OCI-LY1 (cell line): ENCODE data around the gene NOS3.

ENCODE experiments used
- H2AFZ ChIP-seq: fragments of 200-600 bp; sonication (generic), shearing (Covaris generic); 2 replicates; pipeline ENCODE4 v1.6.0; 2014; ENCODE audit warnings: antibody characterized with exemption, mild to moderate bottlenecking, low read length
- H3F3A ChIP-seq: fragments of 200-600 bp; sonication (generic), shearing (Covaris generic); 2 replicates; pipeline ENCODE4 v1.6.0; 2014; ENCODE audit warnings: mild to moderate bottlenecking, antibody characterized with exemption, low read length, moderate library complexity; ENCODE audit not compliant: insufficient read depth
- H3K27ac ChIP-seq: fragments of 200-600 bp; sonication (generic); 2 replicates; pipeline ENCODE4 v1.5.1; 2014; ENCODE audit warnings: low read length, mixed run types, mild to moderate bottlenecking, low read depth; ENCODE audit not compliant: poor library complexity, severe bottlenecking
- H3K27me3 ChIP-seq: fragments of 200-600 bp; sonication (generic); 2 replicates; pipeline ENCODE4 v1.6.0; 2014; ENCODE audit warnings: antibody characterized with exemption, mild to moderate bottlenecking, low read length, moderate library complexity; ENCODE audit not compliant: insufficient read depth
- H3K36me3 ChIP-seq: fragments of 200-600 bp; sonication (generic); 2 replicates; pipeline ENCODE4 v1.6.1; 2014; ENCODE audit warnings: mild to moderate bottlenecking, antibody characterized with exemption, low read length, moderate library complexity, mixed read lengths; ENCODE audit not compliant: insufficient read depth
- H3K4me1 ChIP-seq: fragments of 200-600 bp; sonication (generic); 2 replicates; pipeline ENCODE4 v1.5.1; 2014; ENCODE audit warnings: mild to moderate bottlenecking, low read length, moderate library complexity; ENCODE audit not compliant: insufficient read depth, severe bottlenecking
- H3K4me2 ChIP-seq: fragments of 200-600 bp; sonication (generic), shearing (Covaris generic); 2 replicates; pipeline ENCODE4 v1.6.1; 2014; ENCODE audit warnings: low read length
- H3K4me3 ChIP-seq: fragments of 200-600 bp; sonication (generic); 2 replicates; pipeline ENCODE4 v1.5.1; 2014; ENCODE audit warnings: low read length, low read depth, mild to moderate bottlenecking, mixed read lengths; ENCODE audit not compliant: poor library complexity, severe bottlenecking
- H3K79me2 ChIP-seq: fragments of 200-600 bp; shearing (Covaris generic); 2 replicates; pipeline ENCODE4 v1.6.1; 2016; ENCODE audit warnings: mixed run types, low read length, mixed read lengths; ENCODE audit not compliant: insufficient read depth
- H3K9ac ChIP-seq: fragments of 200-600 bp; sonication (generic), shearing (Covaris generic); 2 replicates; pipeline ENCODE4 v1.6.1; 2014; ENCODE audit warnings: mild to moderate bottlenecking, low read length, mixed read lengths
- H3K9me2 ChIP-seq: fragments of 200-600 bp; sonication (generic), shearing (Covaris generic); 2 replicates; pipeline ENCODE4 v1.6.1; 2014; ENCODE audit warnings: low read depth, mild to moderate bottlenecking, low read length, mixed read lengths
- H3K9me3 ChIP-seq: fragments of 200-600 bp; shearing (Covaris generic); 2 replicates; pipeline ENCODE4 v1.6.1; 2014; ENCODE audit warnings: low read length, mixed read lengths
- H4K20me1 ChIP-seq: fragments of 200-600 bp; sonication (generic), shearing (Covaris generic); 2 replicates; pipeline ENCODE4 v1.6.0; 2016; ENCODE audit warnings: mild to moderate bottlenecking, low read length; ENCODE audit not compliant: insufficient read depth
- CTCF ChIP-seq: fragments of 200-600 bp; sonication (generic), shearing (Covaris generic); IDR thresholded peaks from 2 replicates; pipeline ENCODE4 v1.5.1; 2017; ENCODE audit warnings: mild to moderate bottlenecking, antibody characterized with exemption, low read length, moderate library complexity, mixed read lengths
- EZH2 ChIP-seq: fragments of 200-600 bp; sonication (generic), shearing (Covaris generic); IDR thresholded peaks from 2 replicates; pipeline ENCODE4 v1.8.0; 2017; ENCODE audit warnings: borderline replicate concordance, mixed run types, mild to moderate bottlenecking, antibody characterized with exemption, low read length, moderate library complexity, mixed read lengths

Gene NOS3

GRCh38 chr7:151020231-151020630 lies 29.4 kb downstream of the NOS3 start:
- H3K36me3 ChIP-seq = no peaks in the 10 kb centered on the region
- H3K4me1 ChIP-seq = peaks cover 14% of the 10 kb centered on the region
- H3F3A ChIP-seq = no peaks in the 10 kb centered on the region
- peaks cover 11% of the 10 kb centered on the region for H3K27me3 ChIP-seq
- H3K79me2 ChIP-seq = no peaks in the 10 kb centered on the region
- H3K9me3 ChIP-seq = no peaks in the 10 kb centered on the region
- H3K4me3 ChIP-seq = no peak overlapping the region
- H3K4me2 ChIP-seq = no peak overlapping the region
- H3K9me2 ChIP-seq = no peaks in the 10 kb centered on the region
- no peak overlapping the region for H2AFZ ChIP-seq
- no peak overlapping the region for H3K9ac ChIP-seq
- H4K20me1 ChIP-seq = no peaks in the 10 kb centered on the region
- TF ChIP-seq EZH2 = no peak
- no peak for TF ChIP-seq CTCF
- no peak overlapping the region for H3K27ac ChIP-seq

GRCh38 chr7:151023232-151023631 lies 32.4 kb downstream of the NOS3 start:
- H3K9ac ChIP-seq = no peak overlapping the region
- H3K4me1 ChIP-seq = peaks cover 12% of the 10 kb centered on the region
- no peak overlapping the region for H3K4me2 ChIP-seq

GRCh38 chr7:151024435-151025056 lies 33.7 kb downstream of the NOS3 start, which contains the start of gene ATG9B:
ATG9B (minus strand) TSS chr7:151024494; CDS start chr7:151024423, 71 bp downstream.
- H4K20me1 ChIP-seq = no peaks in the 10 kb centered on the region
- no peaks in the 10 kb centered on the region for H3K9me2 ChIP-seq
- H3K27ac ChIP-seq = no peak within 1 kb of the TSS
- no peaks in the 10 kb centered on the region for H3K79me2 ChIP-seq
- no peaks in the 10 kb centered on the region for H3F3A ChIP-seq
- no peak within 1 kb of the TSS for H3K4me3 ChIP-seq
- H3K4me1 ChIP-seq = peaks cover 18% of the 10 kb centered on the region
- H3K9me3 ChIP-seq = no peaks in the 10 kb centered on the region
- no peak within 1 kb of the TSS for H3K4me2 ChIP-seq
- H3K36me3 ChIP-seq = no peaks in the 10 kb centered on the region
- H3K27me3 ChIP-seq = peaks cover 4% of the 10 kb centered on the region
- TF ChIP-seq EZH2 (no peak), CTCF (no peak)
- H2AFZ ChIP-seq = no peak within 1 kb of the TSS
- H3K9ac ChIP-seq = no peak within 1 kb of the TSS

More at GRCh38 chr7:151023232-151023631, 32.4 kb downstream of the NOS3 start:
- no peak overlapping the region for H3K4me3 ChIP-seq
- H3F3A ChIP-seq = no peaks in the 10 kb centered on the region
- H4K20me1 ChIP-seq = no peaks in the 10 kb centered on the region
- no peaks in the 10 kb centered on the region for H3K79me2 ChIP-seq
- no peaks in the 10 kb centered on the region for H3K9me3 ChIP-seq
- H3K27ac ChIP-seq = no peak overlapping the region
- H3K27me3 ChIP-seq = peaks cover 4% of the 10 kb centered on the region
- no peaks in the 10 kb centered on the region for H3K36me3 ChIP-seq
- TF ChIP-seq EZH2 = no peak
- H3K9me2 ChIP-seq = no peaks in the 10 kb centered on the region
- H2AFZ ChIP-seq = no peak overlapping the region
